K562 (cell line): Measurements from ENCODE around the gene RABGAP1. TPM values are rescaled to one million over a fixed set of nuclear protein-coding genes. Genes with fewer than 3 reads are reported as not detected.

Experiments used
- ATAC-seq: fragments of 200-7000 bp; cut with Tn5 transposase; 3 replicates; pipeline ENCODE4 v1.9.1; 2020; ENCODE audit warnings: moderate library complexity
- BruUV-seq: library from RNA; stranded (reverse); fragments of 400-500 nt; replicated peaks from 2 replicates; lab custom pipeline; 2021; lab: Mats Ljungman, UMichigan
- CTCF ChIA-PET: fragments of 300-600 bp; formaldehyde crosslinking; extraction: SDS; loops from one replicate; lab custom pipeline; 2021; ENCODE audit warnings: low intra/inter-chr PET ratio; lab: Yijun Ruan, JAX
- POLR2A ChIA-PET: fragments of 300-600, 350-650 bp; sonication (Branson Sonifier 250); formaldehyde crosslinking; extraction: SDS; loops from one replicate; lab custom pipeline; 2021; ENCODE audit warnings: antibody characterized with exemption, inconsistent platforms; lab: Yijun Ruan, JAX
- DNase-seq, 4 experiments: peaks; one replicate each; pipeline versions ENCODE4 v3.0.0 to v3.0.0-alpha.2; 2011 to 2018; ENCODE audit warnings: low spot score in 3 of 4, mixed read lengths in 3 of 4; ENCODE audit errors: extremely low read depth in 1 of 4
- FAIRE-seq: peaks from 2 replicates; lab custom pipeline; 2011; peaks lifted over from hg19 to GRCh38; lab: Jason Lieb, UNC
- H2AFZ ChIP-seq: 2 replicates; pipeline ENCODE4 v1.6.0; 2011; ENCODE audit warnings: low read depth, low read length, control low read depth, inconsistent platforms
- H3K27ac ChIP-seq: fragments of 200-600 bp; 3 replicates; pipeline ENCODE4 v1.8.0; 2011; ENCODE audit warnings: low read depth, mild to moderate bottlenecking, control low read depth, inconsistent platforms, low read length, moderate library complexity, mixed read lengths; ENCODE audit errors: extremely low read depth
- H3K27me3 ChIP-seq, 2 experiments: fragments of 300-600 bp in 1 of 2; 2 replicates in 1 of 2; 3 replicates in 1 of 2; pipeline versions ENCODE4 v1.6.0 to v1.8.0; 2011; ENCODE audit warnings: inconsistent platforms in 2 of 2, low read length in 2 of 2, mild to moderate bottlenecking in 1 of 2, mixed read lengths in 1 of 2, moderate library complexity in 1 of 2; ENCODE audit not compliant: control insufficient read depth in 2 of 2, insufficient read depth in 2 of 2
- H3K36me3 ChIP-seq: fragments of 300-600 bp; 3 replicates; pipeline ENCODE4 v1.8.0; 2011; ENCODE audit warnings: mild to moderate bottlenecking, low read length, inconsistent platforms; ENCODE audit not compliant: control insufficient read depth, insufficient read depth
- H3K4me1 ChIP-seq, 2 experiments: fragments of 200-600 bp in 1 of 2; replicated peaks in 1 of 2; 2 replicates in 1 of 2; 3 replicates in 1 of 2; pipeline versions ENCODE4 v1.5.1 to v1.8.0; 2011; ENCODE audit warnings: inconsistent platforms in 2 of 2, low read length in 2 of 2, mild to moderate bottlenecking in 1 of 2, mixed read lengths in 1 of 2, moderate library complexity in 1 of 2; ENCODE audit not compliant: control insufficient read depth in 2 of 2, insufficient read depth in 2 of 2
- H3K4me2 ChIP-seq: 2 replicates; pipeline ENCODE4 v1.6.1; 2011; ENCODE audit warnings: low read length, control low read depth, inconsistent platforms, mixed read lengths; ENCODE audit not compliant: insufficient read depth
- H3K4me3 ChIP-seq: fragments of 200-600 bp; sonication (generic), shearing (Covaris generic); 2 replicates; pipeline ENCODE4 v1.5.1; 2016; ENCODE audit warnings: control low read depth, inconsistent platforms
- H3K79me2 ChIP-seq: fragments of 200-600 bp; 3 replicates; pipeline ENCODE4 v1.8.0; 2011; ENCODE audit warnings: low read length, inconsistent platforms; ENCODE audit not compliant: control insufficient read depth, insufficient read depth
- H3K9ac ChIP-seq, 2 experiments: 2 replicates each; pipeline versions ENCODE4 v1.6.0 to v1.6.1; 2011; ENCODE audit warnings: low read depth in 2 of 2, low read length in 2 of 2, control low read depth in 1 of 2, inconsistent platforms in 1 of 2, mild to moderate bottlenecking in 1 of 2, mixed read lengths in 1 of 2; ENCODE audit not compliant: insufficient read depth in 1 of 2
- H3K9me1 ChIP-seq: one replicate; pipeline ENCODE4 v1.6.0; 2011; ENCODE audit warnings: inconsistent platforms, mild to moderate bottlenecking, low read length, moderate library complexity; ENCODE audit not compliant: control insufficient read depth, insufficient read depth
- H3K9me3 ChIP-seq: replicated peaks from 2 replicates; pipeline ENCODE4 v1.5.1; 2011; ENCODE audit warnings: low read depth, low read length, inconsistent platforms; ENCODE audit not compliant: control insufficient read depth, insufficient read depth
- H4K20me1 ChIP-seq: replicated peaks from 2 replicates; pipeline ENCODE4 v1.6.1; 2011; ENCODE audit warnings: low read length, inconsistent platforms, mixed read lengths; ENCODE audit not compliant: control insufficient read depth, insufficient read depth
- BCLAF1 ChIP-seq, 2 experiments: fragments of 450-650 bp in 1 of 2; IDR thresholded peaks; 2 replicates each; pipeline ENCODE4 v1.6.1; 2011 to 2017; ENCODE audit warnings: low read depth in 2 of 2, antibody characterized with exemption in 1 of 2, borderline replicate concordance in 1 of 2, low read length in 1 of 2, mild to moderate bottlenecking in 1 of 2, mixed read lengths in 1 of 2; ENCODE audit not compliant: control insufficient read depth in 1 of 2
- ETV6 ChIP-seq, 3 experiments: fragments of 150-350 bp in 1 of 3; sonication (generic) in 1 of 3; formaldehyde crosslinking in 1 of 3; IDR thresholded peaks; 2 replicates each; pipeline versions ENCODE4 v1.6.1 to v1.8.0; 2014 to 2022; ENCODE audit warnings: borderline replicate concordance in 2 of 3, low read depth in 2 of 3, antibody characterized with exemption in 1 of 3, low read length in 1 of 3, mild to moderate bottlenecking in 1 of 3, missing genetic modification reagents in 1 of 3
- KAT7 ChIP-seq: sonication (generic); formaldehyde crosslinking; IDR thresholded peaks from 2 replicates; pipeline ENCODE4 v1.8.0; 2022; ENCODE audit warnings: missing genetic modification reagents, mild to moderate bottlenecking, borderline replicate concordance
- KDM4B ChIP-seq, 2 experiments: fragments of 450-650 bp in 1 of 2; sonication (generic) in 1 of 2; IDR thresholded peaks; 2 replicates each; pipeline ENCODE4 v1.6.1; 2016 to 2017; ENCODE audit warnings: borderline replicate concordance in 2 of 2, antibody characterized with exemption in 1 of 2, low read depth in 1 of 2, mild to moderate bottlenecking in 1 of 2
- MEIS2 ChIP-seq: fragments of 450-650 bp; IDR thresholded peaks from 2 replicates; pipeline ENCODE4 v1.6.1; 2014; ENCODE audit warnings: mild to moderate bottlenecking; ENCODE audit not compliant: partially characterized antibody
- MLLT1 ChIP-seq, 2 experiments: fragments of 450-650 bp; IDR thresholded peaks; 2 replicates each; pipeline ENCODE4 v1.6.1; 2016
- MTA1 ChIP-seq: fragments of 450-650 bp; IDR thresholded peaks from 2 replicates; pipeline ENCODE4 v1.6.1; 2017; ENCODE audit warnings: borderline replicate concordance
- PHB ChIP-seq: fragments of 250-450 bp; sonication (Bioruptor Pico); IDR thresholded peaks from 2 replicates; pipeline ENCODE4 v1.5.0; 2021
- SUPT5H ChIP-seq: fragments of 450-650 bp; IDR thresholded peaks from 2 replicates; pipeline ENCODE4 v1.6.1; 2016
- THRB ChIP-seq: fragments of 450-650 bp; formaldehyde crosslinking; conservative IDR thresholded peaks from 2 replicates; pipeline ENCODE4 v1.4.0; 2022; ENCODE audit warnings: mild to moderate bottlenecking, missing genetic modification characterization
- TRIM24 ChIP-seq, 2 experiments: fragments of 450-650 bp; IDR thresholded peaks; 2 replicates each; pipeline ENCODE4 v1.6.1; 2016
- ZNF146 ChIP-seq: IDR thresholded peaks from one replicate; pipeline ENCODE4 v1.6.1; 2018; ENCODE audit warnings: missing compliant biosample characterization; ENCODE audit not compliant: unreplicated experiment
- ZNF347 ChIP-seq: fragments of 450-650 bp; formaldehyde crosslinking; IDR thresholded peaks from 2 replicates; pipeline ENCODE4 v1.4.0; 2020; ENCODE audit warnings: low read depth, mild to moderate bottlenecking, moderate library complexity
- WGBS: fragments of 100-300 bp; shearing (Covaris generic); methylation state at CpG from one replicate; pipeline ENCODE4 v1.1.6; 2016; ENCODE audit warnings: low coverage, mixed read lengths; ENCODE audit not compliant: insufficient coverage; ENCODE audit errors: missing lambda C conversion rate; 5-methylcytosine and 5-hydroxymethylcytosine counted together
- in situ Hi-C: fragments of 300-500 bp; cut with MboI; formaldehyde crosslinking; loops from 4 replicates; pipeline ENCODE4 v1.15.0; 2018; ENCODE audit warnings: inconsistent platforms, mixed read lengths
- intact Hi-C: fragments of 100-400 bp; cut with micrococcal nuclease; formaldehyde crosslinking; loops from 2 replicates; pipeline ENCODE4 v1.14.2; 2022
- polyA plus RNA-seq, 8 experiments: library from polyadenylated mRNA; depleted of rRNA in 4 of 8; stranded (reverse) in 5 of 8; unstranded in 3 of 8; fragments of >200 nt; fragmentation: Nextera tagmentation in 2 of 8; fragmentation: Illumina TruSeq in 1 of 8; extraction: Ambion mirVana in 2 of 8; extraction: Trizol in 1 of 8; gene quantifications; 2 replicates each; pipeline versions ENCODE4 v1.2.1 to v1.2.3, GENCODE V29; 2011 to 2014; ENCODE audit warnings: inconsistent platforms in 1 of 8, missing spikeins in 1 of 8
- total RNA-seq, 7 experiments: library from RNA; depleted of rRNA in 6 of 7; stranded (reverse); fragments of >200 nt in 6 of 7; fragmentation: Illumina TruSeq in 2 of 7; extraction: Trizol in 2 of 7; gene quantifications; 2 replicates each; pipeline versions ENCODE4 v1.2.1 to v1.2.3, GENCODE V29; 2011 to 2021; ENCODE audit warnings: low replicate concordance in 1 of 7
- TF ChIP-seq, protein P1 (sequence below): fragments of 250-450 bp; sonication (Bioruptor Pico); IDR thresholded peaks from 2 replicates; pipeline ENCODE4 v1.9.0; 2021; ENCODE audit warnings: mild to moderate bottlenecking

RABGAP1 gene
- total and polyA plus RNA-seq, 9 of the 15 experiments (the other 6 are each of a cell fraction or from before 2014, with no cell fraction given) = 1.5 to 22.7 (median 13.1) TPM

- TF ChIP-seq BCLAF1 (IDR thresholded peaks at IDR 0.05; ENCODE audit: borderline replicate concordance in 1 of 2, control insufficient read depth in 1 of 2, low read depth in 2 of 2, low read length in 1 of 2) (no peak), SUPT5H (no peak), PHB (CRISPR knock-in tag) (no peak), ZNF146 (CRISPR knock-in tag) (no peak), MEIS2 (no peak)
- TF ChIP-seq, protein P1, sequence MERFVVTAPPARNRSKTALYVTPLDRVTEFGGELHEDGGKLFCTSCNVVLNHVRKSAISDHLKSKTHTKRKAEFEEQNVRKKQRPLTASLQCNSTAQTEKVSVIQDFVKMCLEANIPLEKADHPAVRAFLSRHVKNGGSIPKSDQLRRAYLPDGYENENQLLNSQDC = no peak
Measured at GRCh38 chr9:123085916-123086315, 145.1 kb downstream of the RABGAP1 start (continued).

- H3K4me3 ChIP-seq = no peak overlapping the region
- no peaks in the 10 kb centered on the region; a peak in 1 of 5 replicates for H3K4me1 ChIP-seq
- intact Hi-C loops = loop anchor here (10.0 kb wide), 1 partner anchor 137 kb away; no protein-coding TSS in a partner anchor
- DNase-seq = no peak
- no peak overlapping the region for H3K27ac ChIP-seq
- ATAC-seq = no peak
- H2AFZ ChIP-seq = no peak overlapping the region
- no peaks in the 10 kb centered on the region for H3K79me2 ChIP-seq
- BruUV-seq = no TSS peak
- H3K9ac ChIP-seq = no peak overlapping the region
- in situ Hi-C loops = no loop called here
- H3K9me1 ChIP-seq = no peaks in the 10 kb centered on the region
- no peaks in the 10 kb centered on the region for H3K9me3 ChIP-seq
- H3K36me3 ChIP-seq = peaks cover 36% of the 10 kb centered on the region; the same call in 2 of the 3 replicates
- ChIA-PET POLR2A (interaction anchor here (1.2 to 1.4 kb wide), 2 partner anchors 10 to 16 kb away, joined by 3 read pairs; no protein-coding TSS in a partner anchor), CTCF (no interaction called here)
- FAIRE-seq = no peak
- no peak overlapping the region for H3K4me2 ChIP-seq
- H3K27me3 ChIP-seq = no peaks in the 10 kb centered on the region
- no peaks in the 10 kb centered on the region for H4K20me1 ChIP-seq
- 91% methylated on average over 4 of the region's 4 CpGs for WGBS
- TF ChIP-seq MLLT1 (IDR thresholded peaks at IDR 0.05) (no peak), ETV6 (IDR thresholded peaks at IDR 0.05; ENCODE audit: borderline replicate concordance in 1 of 2, low read depth in 2 of 2, low read length in 1 of 2) (no peak), ETV6 (CRISPR knock-in tag; IDR thresholded peaks at IDR 0.05; ENCODE audit: borderline replicate concordance) (no peak), ZNF347 (no peak), TRIM24 (IDR thresholded peaks at IDR 0.05) (no peak), KDM4B (IDR thresholded peaks at IDR 0.05; ENCODE audit: borderline replicate concordance in 2 of 2, low read depth in 1 of 2) (no peak), THRB (CRISPR knock-in tag) (no peak), KAT7 (CRISPR knock-in tag) (no peak), MTA1 (no peak), SUPT5H (no peak)
Measured at GRCh38 chr9:123087359-123087888, 146.6 kb downstream of the RABGAP1 start.
